CD4-positive, alpha-beta T cell treated with Interleukin-21 for 1 hour (primary cell): ENCODE data around the gene STX16.

ENCODE experiments used
- DNase-seq: peaks from one replicate; pipeline ENCODE4 v3.0.0-alpha.2; 2020

Gene STX16

GRCh38 chr20:58619077-58619863 lies 31.8 kb upstream of the STX16 start:
- DNase-seq: no peak

- no peak for DNase-seq
Observed at GRCh38 chr20:58619864-58620431, 31.1 kb upstream of the STX16 start.

GRCh38 chr20:58621906-58622548 lies 29.1 kb upstream of the STX16 start:
- DNase-seq: no peak

GRCh38 chr20:58622671-58623578 lies 28.2 kb upstream of the STX16 start:
- no peak for DNase-seq

GRCh38 chr20:58623579-58624473 lies 27.3 kb upstream of the STX16 start:
- DNase-seq: no peak

- no peak for DNase-seq
Observed at GRCh38 chr20:58624687-58625086, 26.4 kb upstream of the STX16 start.

GRCh38 chr20:58625585-58625984 lies 25.5 kb upstream of the STX16 start:
- DNase-seq: no peak

GRCh38 chr20:58626051-58626450 lies 25.0 kb upstream of the STX16 start:
- DNase-seq: no peak

GRCh38 chr20:58627212-58628072 lies 23.6 kb upstream of the STX16 start:
- DNase-seq: no peak

GRCh38 chr20:58628491-58629214 lies 22.4 kb upstream of the STX16 start:
- DNase-seq: no peak

GRCh38 chr20:58629215-58629580 lies 21.9 kb upstream of the STX16 start:
- DNase-seq: no peak

GRCh38 chr20:58630063-58630462 lies 21.0 kb upstream of the STX16 start:
- no peak for DNase-seq

GRCh38 chr20:58633161-58634053 lies 17.7 kb upstream of the STX16 start:
- DNase-seq: no peak

GRCh38 chr20:58634059-58634458 lies 17.0 kb upstream of the STX16 start:
- no peak for DNase-seq

GRCh38 chr20:58634521-58635278 lies 16.4 kb upstream of the STX16 start:
- DNase-seq: no peak

- no peak for DNase-seq
Observed at GRCh38 chr20:58635279-58635665, 15.8 kb upstream of the STX16 start.

GRCh38 chr20:58636396-58636982 lies 14.6 kb upstream of the STX16 start:
- no peak for DNase-seq

GRCh38 chr20:58636983-58637421 lies 14.1 kb upstream of the STX16 start:
- no peak for DNase-seq
